ENCODE results near the gene MYO5B.

The MYO5B gene

DNA sequence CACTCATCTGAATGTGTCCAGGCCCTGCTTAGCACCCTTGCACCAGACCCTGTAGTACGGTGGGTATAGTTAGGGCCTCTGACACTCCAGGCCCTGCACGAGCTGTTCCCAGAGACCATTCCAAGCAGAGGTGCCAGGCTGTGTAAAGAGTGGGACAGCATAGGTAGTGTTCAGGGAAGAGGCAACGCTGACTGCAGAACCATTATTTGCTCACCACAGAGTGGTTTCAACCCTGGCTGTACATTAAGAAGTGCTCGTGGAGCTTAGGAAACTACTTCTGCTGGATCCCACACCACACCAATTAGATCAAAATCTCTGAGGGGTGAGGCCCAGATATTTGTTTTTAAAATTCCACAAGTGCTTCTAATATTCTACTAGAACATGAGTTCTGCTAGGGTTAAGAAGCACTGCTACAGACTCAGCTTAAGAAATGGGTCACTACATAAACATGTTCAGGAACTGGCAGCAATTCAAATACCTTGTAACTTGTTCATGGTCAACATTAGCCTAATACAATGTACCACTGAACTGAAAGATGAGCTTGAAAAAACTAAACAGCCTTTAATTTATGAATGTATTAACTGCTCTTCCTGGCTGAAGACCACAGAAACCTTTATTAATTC is 183.0 kb downstream of the MYO5B start:
- DNase-seq (ENCODE audit: low read depth): peak; percentile 70

DNA sequence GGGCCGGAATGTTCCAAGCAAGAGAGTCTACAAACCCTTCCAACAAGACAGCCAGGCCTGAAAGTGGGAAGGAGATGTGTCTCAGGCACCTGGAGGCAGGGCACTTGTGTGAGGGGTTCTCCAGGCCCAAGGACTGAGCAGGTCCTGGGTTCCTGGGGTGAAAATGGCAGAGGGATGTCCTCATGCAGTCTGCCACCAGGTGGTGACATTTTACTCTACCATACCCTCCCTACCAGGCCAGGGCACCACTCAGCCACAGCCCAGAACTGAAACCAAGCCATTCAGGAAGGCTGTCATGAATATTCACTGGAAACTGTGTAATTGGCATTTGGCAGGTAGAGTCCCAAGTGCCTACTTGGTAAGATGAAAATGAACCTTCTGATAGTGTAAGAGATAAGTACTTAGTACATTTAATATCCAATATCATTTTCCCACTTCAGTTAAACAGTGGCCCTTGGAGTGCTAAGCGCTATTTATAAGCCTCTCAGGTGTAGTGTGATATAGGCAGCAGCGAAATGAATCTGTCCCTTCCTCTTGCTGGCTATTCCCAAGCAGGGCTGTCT is 185.1 kb downstream of the MYO5B start:
- no peak for DNase-seq (ENCODE audit: low read depth)

DNA sequence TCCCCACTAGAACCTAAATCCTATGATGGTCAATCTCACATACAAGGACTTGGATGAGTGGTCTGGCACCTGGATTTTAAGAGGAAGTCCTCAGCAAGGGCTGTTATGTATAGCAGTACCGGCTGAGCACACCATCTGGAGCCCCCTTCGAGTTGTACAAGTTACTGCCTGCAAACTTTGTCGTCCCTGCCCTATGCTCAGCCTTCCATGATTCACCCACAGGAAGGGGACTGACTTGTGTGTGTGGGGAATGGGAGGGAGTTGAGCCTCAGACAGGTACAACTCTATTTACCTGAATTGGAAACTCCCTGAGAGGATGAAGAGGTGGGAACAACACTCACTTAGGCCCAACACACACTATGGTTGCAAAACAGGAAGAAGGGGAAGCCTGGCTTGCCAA is 186.6 kb downstream of the MYO5B start:
- no peak for DNase-seq (ENCODE audit: low read depth)

DNA sequence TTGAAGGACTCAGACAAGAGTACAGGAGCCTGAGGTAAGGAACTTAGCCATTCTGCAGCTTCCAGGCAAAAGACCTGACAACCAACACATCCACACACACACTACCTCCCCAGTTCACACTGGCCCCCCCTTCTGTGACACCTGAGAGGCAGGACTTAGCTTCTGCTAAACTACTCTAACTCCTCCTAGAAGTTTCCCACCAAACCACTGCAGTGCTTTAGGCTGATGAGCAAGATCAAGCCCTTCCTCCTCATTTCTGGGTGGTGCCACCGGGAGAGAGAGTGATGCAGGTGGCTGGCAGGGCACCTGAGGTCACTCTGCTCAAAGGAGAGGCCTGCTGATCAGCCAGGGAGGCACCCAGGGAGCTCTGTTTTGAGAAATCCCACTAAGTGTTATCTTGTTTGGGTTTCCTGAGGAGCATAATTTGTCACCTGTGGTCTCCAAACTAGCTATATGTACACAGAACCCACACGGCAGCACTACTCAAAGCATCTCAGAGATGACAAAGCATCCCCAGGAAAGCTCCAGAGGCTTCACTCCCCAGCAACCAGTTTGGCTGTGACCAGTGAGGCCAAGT is 188.4 kb downstream of the MYO5B start:
- no peak for DNase-seq (ENCODE audit: low read depth)

DNA sequence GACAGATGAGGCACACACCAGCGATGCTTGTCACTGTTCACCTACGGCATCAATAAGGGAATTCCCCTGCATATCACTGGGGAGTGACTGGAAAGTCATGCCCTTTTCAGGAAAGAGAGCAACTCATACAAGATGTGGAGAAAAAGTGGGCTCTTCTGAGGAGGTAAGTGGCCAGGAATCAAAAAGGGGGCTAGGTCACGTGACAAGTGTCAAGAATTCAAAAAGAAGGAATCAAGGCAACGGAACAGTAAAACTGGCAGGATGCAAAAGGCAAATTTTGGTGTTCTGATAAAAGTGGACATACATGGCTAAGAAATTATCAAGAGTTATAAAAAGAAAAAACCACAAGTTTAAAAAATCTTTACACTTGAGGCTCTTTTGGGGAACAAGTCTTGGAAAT is 190.9 kb downstream of the MYO5B start:
- DNase-seq (ENCODE audit: low read depth): no peak

DNA sequence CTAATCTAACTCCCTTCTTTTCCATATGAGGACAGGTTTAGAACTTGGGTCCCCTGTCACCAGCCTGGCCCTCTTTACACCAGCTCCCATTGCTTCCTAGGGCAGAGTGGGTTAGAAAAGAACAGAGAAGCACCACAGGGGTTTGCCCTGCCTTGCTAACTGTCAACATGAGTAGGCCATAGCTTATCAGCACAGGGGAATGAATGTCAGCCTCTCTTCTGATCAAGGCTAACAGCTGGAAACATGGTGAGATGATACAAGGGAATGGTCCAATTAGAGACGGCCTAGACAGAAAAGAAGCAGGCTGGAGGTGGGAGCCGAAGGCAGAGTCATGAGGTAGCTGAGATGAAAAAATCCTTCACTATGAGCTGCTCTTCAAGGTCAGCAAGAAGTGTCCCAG is 192.2 kb downstream of the MYO5B start:
- DNase-seq (ENCODE audit: low read depth): no peak

DNA sequence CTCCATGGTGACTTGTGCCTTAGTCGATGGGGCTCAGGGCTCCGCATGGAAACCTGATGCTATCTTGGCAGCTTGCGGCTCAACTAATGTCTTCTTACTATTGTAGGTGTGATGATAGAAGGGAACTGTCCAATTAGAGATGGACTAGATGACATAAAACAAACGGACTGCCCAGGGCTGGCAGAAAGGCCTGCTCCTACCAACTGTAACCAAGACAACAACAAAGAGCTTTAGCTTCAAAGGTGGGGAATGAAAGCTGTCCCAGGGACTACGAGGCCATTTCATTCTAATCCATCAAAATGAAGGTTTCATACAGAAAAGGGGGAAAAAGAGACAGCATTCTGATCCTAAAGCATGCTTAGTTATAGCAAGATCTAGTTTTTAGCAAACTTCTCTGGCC is 194.7 kb downstream of the MYO5B start:
- no peak for DNase-seq (ENCODE audit: low read depth)

DNA sequence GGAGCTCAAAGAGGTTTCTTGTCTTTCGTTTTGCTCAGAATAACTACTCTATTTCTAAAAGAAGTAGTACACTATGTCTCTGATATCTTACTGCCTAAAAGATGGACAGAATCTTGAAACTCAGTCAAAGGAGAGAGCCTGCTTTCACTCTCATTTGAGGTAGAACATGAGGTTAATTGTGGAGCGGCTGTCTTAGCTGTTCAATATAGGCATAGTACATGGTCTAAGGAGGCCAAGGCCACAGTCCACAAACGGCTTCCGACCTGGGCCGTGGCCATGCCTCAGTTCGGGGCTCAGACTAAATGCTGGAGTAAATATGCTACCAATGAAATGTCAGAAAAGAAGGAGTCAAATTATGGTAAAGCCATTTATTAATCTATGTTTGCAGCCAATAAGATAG is 195.8 kb downstream of the MYO5B start:
- no peak for DNase-seq (ENCODE audit: low read depth)

DNA sequence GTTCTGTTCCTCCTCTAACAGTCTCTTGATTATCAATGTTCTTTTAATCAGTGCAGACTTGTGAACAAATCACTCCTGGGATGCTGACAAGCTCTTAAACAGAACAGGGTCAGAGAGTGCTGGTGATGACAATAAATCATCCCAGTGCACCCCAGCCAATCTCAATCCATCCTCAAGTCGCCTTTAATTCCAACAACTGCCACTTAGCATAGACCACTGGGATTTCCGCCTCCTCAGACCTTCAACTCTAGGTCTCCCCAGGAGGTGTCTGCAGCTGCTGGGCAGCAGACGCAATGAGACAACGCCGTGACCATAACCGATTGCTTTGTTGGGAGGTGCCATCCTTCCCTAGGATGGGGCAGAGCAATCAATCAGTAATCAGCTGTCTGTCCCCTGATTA is 197.4 kb downstream of the MYO5B start:
- DNase-seq (ENCODE audit: low read depth): no peak

DNA sequence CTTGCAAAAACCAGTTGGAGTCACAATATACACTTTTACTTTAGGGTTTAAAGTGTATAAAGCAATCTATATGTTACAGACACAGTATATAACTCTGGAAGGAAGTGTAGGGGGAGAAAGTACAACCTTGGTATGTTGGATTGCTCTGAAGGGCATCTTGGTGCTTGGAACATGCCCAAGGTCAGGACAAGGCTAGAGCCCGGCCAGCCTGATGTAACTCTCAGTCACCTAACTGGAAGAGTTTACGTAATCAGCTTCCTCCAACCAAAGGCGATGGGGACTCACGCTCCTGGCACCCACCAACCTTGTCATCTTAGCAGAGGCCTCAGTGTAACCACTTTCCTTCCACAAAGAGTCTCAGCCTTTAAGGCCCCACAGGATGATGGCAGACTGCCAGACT is 200.5 kb downstream of the MYO5B start:
- no peak for DNase-seq (ENCODE audit: low read depth)

DNA sequence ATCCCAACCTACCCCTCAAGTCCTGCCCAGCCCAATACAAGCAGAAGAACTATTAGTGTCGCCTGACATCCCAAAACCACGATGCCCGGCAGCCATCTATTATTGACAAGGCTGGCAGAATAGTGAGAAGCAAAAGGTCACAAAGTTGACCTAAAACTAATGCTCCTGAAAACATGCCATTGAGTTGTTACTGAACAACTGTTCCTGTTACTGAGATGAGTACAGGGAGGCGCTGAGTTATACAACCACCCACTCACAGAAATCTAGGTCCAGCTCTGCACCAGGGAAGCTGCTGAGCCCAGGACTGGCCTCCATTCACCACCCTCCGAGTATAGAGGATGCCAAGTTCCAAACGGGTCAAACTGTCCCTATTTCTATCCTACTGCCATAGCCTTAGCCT is 201.6 kb downstream of the MYO5B start:
- no peak for DNase-seq (ENCODE audit: low read depth)

DNA sequence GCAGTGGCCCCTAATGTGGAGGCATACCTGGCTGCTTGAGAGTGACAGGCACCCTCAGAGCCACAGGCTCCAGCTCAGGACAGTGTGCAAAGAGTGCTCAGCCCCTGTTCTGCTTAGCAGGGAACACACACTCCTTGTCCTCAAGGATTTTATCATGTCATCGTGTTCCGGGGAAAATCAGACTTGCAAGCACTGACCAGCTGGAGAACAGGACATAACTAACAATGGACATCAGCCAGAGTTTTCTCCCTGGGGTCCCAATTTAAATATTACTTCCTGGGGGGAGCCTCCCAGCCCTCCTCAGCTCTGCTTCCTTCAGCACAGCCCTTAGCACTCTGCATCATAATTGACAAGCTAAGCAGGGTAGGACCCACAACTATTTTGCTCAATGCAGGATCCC is 206.2 kb downstream of the MYO5B start:
- DNase-seq (ENCODE audit: low read depth): no peak

DNA sequence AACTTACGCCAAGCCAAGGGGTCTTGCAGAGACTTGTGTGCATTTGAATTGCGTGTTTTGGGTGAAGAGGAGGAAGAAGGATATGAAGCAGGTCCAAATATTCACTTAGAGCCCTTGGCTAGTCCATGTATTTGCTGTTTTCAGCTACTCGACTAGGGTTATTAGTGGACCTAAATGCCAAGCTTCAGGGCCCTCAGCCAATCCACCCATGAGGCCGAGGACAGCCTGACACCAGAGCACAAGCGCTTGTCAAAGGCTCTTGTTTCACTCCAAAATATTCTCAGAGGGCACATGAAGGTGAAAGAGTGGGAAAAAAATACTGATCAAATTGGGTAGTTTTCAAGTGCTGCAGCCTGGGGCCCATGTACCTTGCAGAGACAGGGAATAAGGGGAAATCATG is 206.8 kb downstream of the MYO5B start:
- DNase-seq (ENCODE audit: low read depth): no peak

DNA sequence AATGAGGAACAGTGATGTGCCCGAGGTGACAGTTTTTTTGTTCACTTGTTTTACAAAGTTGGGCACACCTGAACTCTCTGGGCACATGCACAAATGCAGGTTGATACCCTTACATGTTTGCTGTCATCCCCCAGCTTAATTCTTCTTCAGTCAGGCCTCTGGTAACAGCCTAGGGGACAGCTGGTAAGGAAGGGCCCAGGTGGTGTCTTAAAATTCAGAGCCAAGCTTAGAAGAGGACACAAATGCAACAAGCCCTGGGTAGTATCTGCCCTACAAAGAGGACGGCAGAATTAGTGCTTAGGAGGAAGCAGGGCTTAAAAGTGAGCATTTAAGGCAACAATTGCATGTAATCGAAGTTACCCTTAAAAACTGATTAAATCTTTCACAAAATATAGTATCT is 209.7 kb downstream of the MYO5B start:
- no peak for DNase-seq (ENCODE audit: low read depth)

DNA sequence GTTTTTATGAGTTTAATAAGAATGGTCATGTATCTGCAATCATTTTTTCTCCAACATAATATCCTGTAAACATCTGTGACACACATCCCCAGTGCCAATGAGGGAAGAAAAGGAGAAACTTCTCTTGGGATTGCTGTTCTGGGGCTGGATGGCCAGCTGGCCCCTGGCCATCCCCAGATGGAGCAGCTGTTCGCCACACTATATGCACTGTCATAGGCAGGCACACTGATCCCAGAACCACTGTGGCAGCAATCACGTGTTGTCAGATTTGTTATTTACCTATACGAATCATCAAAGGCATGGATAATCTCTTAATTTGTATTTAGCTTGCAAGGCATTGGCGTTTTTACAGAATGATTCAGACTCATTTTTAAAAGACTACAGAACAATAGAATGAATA is 214.1 kb downstream of the MYO5B start:
- no peak for DNase-seq (ENCODE audit: low read depth)

DNA sequence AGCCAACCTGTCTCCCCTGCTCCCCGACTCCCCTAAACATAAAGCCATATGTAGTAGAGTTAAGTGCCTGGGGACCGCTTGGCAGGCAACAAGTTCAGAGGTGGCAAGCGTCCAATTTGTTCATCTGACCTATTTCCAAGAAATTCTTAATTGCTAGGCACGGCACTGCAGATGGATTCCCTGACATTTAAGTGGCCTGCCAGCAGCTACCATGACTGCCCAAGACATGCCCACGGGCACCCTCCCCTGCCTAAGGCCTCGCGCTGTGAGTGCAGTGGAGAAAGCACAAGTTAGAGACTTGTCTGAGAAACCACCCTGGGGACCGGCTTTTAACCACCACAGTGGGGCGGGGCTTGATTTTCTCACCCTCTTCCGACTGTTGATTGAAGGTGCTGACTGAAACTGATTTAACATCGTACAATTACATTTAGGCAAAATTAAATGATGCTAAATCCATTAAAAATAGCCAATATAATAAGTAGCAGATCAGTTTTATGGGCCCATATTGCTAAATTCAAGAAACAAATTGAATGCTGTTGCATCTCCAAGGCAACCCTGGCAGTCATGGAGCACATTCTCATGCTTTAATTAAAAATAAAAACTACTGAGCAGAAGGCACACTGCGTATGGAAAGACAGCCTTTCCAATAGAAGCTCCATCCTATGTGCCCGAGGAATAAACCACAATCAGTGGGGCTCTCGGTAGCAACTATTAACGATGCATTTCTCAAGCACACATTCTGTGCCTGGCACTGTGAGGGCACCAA is 218.0 kb downstream of the MYO5B start:
- DNase-seq (ENCODE audit: low read depth): no peak

DNA sequence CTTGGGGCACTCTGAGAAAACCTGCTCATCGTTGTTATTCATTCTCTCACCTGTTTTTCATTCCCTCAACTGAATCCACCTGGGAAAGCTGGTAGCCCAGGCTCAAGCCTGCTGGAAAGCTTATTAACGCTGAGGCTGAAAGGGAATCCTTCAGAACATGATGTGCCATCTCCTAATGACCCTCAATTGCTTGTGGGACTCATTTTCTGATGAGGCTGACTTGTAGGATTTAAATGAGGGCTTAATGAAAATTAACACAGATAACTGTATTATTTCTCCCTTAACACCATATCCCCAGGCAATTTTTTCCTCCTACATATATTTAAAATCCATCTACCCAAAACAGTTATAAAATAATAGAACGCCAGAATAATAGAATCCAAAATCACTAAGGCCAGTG is 218.9 kb downstream of the MYO5B start:
- no peak for DNase-seq (ENCODE audit: low read depth)

DNA sequence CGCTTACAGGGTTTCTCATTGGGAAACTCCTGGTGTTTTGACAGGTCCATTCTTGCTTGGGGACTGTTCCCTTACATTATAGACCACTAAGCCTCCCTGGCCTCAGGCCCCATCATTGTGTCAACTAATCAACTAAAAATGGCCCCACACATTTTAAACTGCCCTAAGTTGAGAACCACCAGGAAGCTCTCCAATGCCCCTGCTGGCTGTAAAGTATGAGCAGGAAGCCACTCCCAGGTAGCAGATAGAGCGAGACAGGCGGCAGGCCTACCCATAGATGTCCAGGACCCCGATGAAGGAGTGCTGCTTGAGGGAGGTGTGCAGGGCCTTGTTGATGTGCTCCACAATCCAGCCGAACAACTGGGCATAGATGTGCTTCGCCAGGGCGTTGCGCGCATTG is 220.9 kb downstream of the MYO5B start:
- no peak for DNase-seq (ENCODE audit: low read depth)

DNA sequence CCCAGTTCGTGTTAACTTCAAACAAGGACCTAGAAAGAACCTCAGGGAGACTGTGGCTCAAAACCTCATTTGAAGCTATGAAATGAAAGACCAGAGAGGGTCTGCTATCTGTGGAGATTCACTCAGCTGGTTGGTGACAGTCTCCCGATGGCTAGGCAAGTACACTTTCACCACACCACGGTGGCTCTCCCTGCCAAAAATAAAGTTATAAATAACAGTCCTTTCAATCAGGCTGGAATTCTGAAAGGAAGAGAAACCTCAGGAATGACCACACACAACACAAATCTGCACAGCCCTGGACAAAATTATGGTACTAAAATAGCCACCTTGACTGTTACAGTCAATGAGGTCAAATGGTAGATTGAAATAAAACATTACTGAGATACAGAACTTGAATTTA is 221.4 kb downstream of the MYO5B start:
- no peak for DNase-seq (ENCODE audit: low read depth)

DNA sequence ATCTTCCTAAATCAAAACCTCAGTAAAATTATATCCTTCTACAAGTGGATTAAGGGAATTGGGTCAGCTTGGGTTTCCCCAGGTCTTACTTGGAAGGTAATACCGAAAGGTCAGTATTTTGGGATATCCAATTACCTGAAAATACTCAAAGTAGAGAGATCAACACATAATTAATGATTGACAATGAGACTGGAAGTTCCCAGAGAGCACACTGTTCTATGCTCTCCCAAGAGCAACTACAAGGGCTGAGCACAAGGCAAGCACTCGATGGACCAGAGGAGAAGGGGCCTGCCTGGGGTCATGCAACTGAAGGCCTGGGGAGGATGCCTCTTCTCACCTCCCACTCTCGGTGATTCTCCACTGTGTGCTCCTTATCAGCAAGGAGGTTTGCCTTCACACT is 222.4 kb downstream of the MYO5B start:
- DNase-seq (ENCODE audit: low read depth): no peak

DNA sequence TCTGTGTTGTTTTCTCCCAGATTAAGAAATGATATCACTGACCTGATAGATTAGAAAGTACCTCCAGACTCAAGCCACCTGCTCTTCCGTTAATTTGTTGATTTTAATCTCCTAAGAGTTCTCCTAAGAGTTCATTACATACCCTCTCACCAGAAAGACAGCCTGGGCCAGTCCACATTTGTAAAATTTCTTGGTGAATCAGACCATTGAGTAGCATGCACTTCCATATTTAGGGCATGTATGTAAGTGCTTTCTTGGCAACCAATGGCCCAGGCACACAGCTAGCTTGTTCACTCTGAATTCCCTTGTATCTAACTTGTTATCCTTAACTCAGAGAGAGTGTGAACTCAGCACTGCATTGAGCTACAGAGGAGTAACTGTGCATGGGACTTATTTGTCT is 223.5 kb downstream of the MYO5B start:
- no peak for DNase-seq (ENCODE audit: low read depth)

DNA sequence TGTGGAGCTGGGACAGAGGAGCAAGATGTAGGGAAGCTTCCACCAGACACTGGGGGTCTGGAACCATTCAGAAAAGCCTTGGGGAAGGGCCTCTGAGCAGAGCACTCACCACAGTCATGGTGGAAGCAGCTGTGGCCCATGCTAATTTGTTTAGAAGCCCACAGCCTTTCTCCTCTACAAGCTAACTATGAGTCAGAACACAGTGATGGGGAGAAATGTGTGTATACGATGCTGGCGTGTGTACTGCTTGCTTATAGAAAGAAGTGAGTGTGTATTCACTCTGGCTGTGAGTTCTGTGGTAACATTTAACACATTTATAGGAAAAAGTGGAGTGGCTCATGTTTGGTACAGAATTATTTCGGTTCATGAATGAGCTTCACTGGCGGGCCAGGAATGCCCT is 224.6 kb downstream of the MYO5B start:
- no peak for DNase-seq (ENCODE audit: low read depth)

DNA sequence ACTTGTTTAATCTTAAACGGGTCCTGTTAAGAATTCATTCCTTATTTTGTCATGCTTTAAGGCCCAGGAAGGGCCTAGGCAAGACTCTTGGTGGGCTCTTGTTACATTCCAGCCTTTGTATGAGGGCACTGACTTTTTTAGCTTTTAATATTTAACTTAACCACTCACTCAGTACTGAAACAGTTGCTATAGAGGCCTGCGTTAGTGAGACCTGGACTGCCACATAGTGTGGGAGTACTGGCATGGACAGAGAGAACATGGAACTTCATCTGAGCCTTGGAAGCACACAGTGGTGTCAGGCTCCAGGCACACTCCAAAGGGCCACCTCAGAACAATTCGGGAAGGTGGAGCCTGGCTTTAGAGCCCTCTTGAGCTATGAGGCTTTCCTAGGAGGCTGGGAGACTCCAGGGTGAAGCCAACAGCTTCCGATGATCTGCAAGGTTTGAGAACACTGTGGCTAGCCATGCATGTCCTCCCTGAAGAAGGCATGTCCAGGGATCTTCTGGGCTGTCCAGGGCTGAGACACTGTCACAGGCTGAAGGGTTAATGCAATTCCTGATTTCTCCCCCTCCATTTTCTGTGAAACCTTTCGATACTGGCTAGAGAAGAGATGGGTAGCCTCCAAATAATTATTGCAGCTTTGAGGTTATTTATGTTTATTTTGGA is 226.2 kb downstream of the MYO5B start:
- DNase-seq (ENCODE audit: low read depth): no peak
